ENCODE measurements around the gene TP53AIP1. TPM values are rescaled to one million over a fixed set of nuclear protein-coding genes. Genes with fewer than 3 reads are reported as not detected.
A peak's percentile ranks its signal among the peaks of the same experiment; 100 is the strongest.

Gene TP53AIP1
- total and polyA plus RNA-seq, 2 of the 8 experiments (the other 6 are each of a cell fraction or from before 2014, with no cell fraction given) = 0.03 TPM; not detected in 1

DNA sequence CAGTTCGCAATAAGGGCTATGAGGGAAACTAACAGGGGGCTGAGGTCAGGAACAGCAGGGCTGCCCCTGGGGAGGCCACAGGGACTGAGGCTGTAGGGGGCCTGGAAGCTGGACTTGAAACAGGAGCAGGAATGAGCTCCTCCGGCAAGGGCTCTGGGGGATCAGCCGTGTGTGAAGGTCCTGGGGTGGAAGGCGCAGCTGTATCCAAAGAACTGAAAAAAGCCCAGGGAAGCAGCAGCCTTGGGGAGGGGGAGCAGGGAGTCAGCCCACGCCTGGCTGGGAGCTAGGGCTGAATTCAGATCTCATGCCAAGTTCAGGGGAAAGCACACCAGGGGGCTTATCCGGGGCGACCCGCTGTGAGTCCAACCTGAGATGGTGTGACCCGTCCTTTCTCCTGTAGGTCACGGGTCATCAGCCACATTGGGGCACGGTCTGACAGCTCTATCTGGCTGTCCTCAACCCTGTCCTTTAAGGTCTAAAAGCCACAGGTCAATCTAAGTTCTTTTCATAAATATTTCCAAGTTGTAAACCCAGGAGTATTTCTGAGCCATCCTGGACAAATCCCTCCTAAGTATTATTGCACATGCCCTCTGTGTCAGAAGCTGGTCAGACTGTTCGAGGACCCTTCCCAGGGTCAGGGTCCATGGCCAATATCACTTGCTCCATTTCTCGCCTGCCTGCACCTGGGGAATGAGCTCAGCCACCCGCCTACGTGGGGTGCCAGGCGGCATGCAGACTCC lies 18.0 kb downstream of the TP53AIP1 start:
- Histone ChIP-seq H3K4ac (replicated peaks; ENCODE audit: insufficient read length, low read depth, low read length) (no peak overlapping the region), H3K36me3 (ENCODE audit: control insufficient read depth in 2 of 4, insufficient read depth in 4 of 4, low read length in 3 of 4) (no peaks in the 10 kb centered on the region), H2BK120ac (replicated peaks; ENCODE audit: low read depth, low read length) (no peak overlapping the region), H4K8ac (ENCODE audit: extremely low read depth, insufficient read depth, low read length) (peak overlapping the region; percentile 30; the same call in 1 of the 2 replicates), H3K23ac (ENCODE audit: insufficient read length) (no peak overlapping the region), H3K18ac (ENCODE audit: extremely low read depth, low read length) (no peak overlapping the region), H3K27me3 (replicated peaks in 1 of 4; ENCODE audit: control insufficient read depth in 3 of 4, extremely low read depth in 1 of 4, insufficient read depth in 3 of 4, low read length in 3 of 4) (peaks cover 2 to 38% (median 27%) of the 10 kb centered on the region in 4 experiments), H2BK20ac (ENCODE audit: low read length) (no peak overlapping the region), H3K4me1 (replicated peaks in 1 of 4; ENCODE audit: control insufficient read depth in 3 of 4, insufficient read depth in 4 of 4, low read length in 3 of 4) (peaks cover 5 to 36% (median 14%) of the 10 kb centered on the region in 4 experiments), H3K9me3 (ENCODE audit: insufficient read depth in 2 of 2, low read depth in 1 of 2, low read length in 1 of 2) (no peaks in the 10 kb centered on the region), H3K4me2 (ENCODE audit: insufficient read depth in 1 of 2, low read depth in 2 of 2, low read length in 2 of 2) (no peak overlapping the region), H2BK15ac (ENCODE audit: low read length) (no peak overlapping the region), H2BK5ac (ENCODE audit: low read depth, low read length) (no peak overlapping the region), H2BK12ac (ENCODE audit: low read depth, low read length) (no peak overlapping the region), H2AFZ (ENCODE audit: low read length) (no peak overlapping the region), H4K5ac (ENCODE audit: insufficient read length, low read depth, low read length) (no peak overlapping the region), H3K27ac (ENCODE audit: low read depth, low read length) (no peak overlapping the region), H3K23me2 (ENCODE audit: low read depth, low read length) (no peaks in the 10 kb centered on the region), H3K79me1 (ENCODE audit: low read depth, low read length) (no peaks in the 10 kb centered on the region), H3K4me3 (ENCODE audit: extremely low read depth in 1 of 4, insufficient read depth in 2 of 4, low read depth in 3 of 4, low read length in 4 of 4) (no peak overlapping the region), H4K91ac (replicated peaks; ENCODE audit: insufficient read length, low read length) (no peak overlapping the region), H3K79me2 (ENCODE audit: control insufficient read depth in 1 of 2, insufficient read depth in 2 of 2, low read length in 2 of 2) (no peaks in the 10 kb centered on the region), H3K56ac (replicated peaks; ENCODE audit: insufficient read length, low read depth, low read length) (no peak overlapping the region), H2AK5ac (ENCODE audit: low read depth, low read length) (no peak overlapping the region), H4K20me1 (replicated peaks in 1 of 2; ENCODE audit: control insufficient read depth in 1 of 2, insufficient read depth in 2 of 2, low read length in 2 of 2) (no peaks in the 10 kb centered on the region), H3K9ac (replicated peaks in 1 of 4; ENCODE audit: extremely low read depth in 1 of 4, low read depth in 3 of 4, low read length in 3 of 4) (no peak overlapping the region), H3K14ac (ENCODE audit: insufficient read length) (no peak overlapping the region)
- FAIRE-seq (no peak), DNase-seq (ENCODE audit: low read depth in 1 of 2, low spot score in 2 of 2) (no peak)
- ChIA-PET CTCF (ENCODE audit: partially characterized antibody) (interaction anchor here (0.8 to 7.8 kb wide), 13 partner anchors 7 to 792 kb away, joined by 3 to 77 read pairs (median 4); no protein-coding TSS in a partner anchor), POLR2A (ENCODE audit: partially characterized antibody) (no interaction called here)
- 77% methylated on average over 16 of the region's 16 CpGs; no CpG with 5 or more reads in 1 of the 2 experiments for WGBS, 2 experiments (ENCODE audit: extremely low coverage in 1 of 2, insufficient coverage in 1 of 2, insufficient read length in 1 of 2, insufficient replicate concordance in 2 of 2, low coverage in 1 of 2, low lambda C conversion rate in 2 of 2, missing lambda C conversion rate in 1 of 2)
- TF ChIP-seq EZH2 (IDR thresholded peaks at IDR 0.05; ENCODE audit: low read depth, low read length, severe bottlenecking) (no peak), GABPA (IDR thresholded peaks at IDR 0.05; ENCODE audit: borderline replicate concordance, insufficient read depth, low read length) (no peak), JUND (IDR thresholded peaks at IDR 0.05; ENCODE audit: low read length) (no peak)

All from H1 (cell line).